ENCODE results near the gene COL18A1. TPM values are rescaled to one million over a fixed set of nuclear protein-coding genes. Genes with fewer than 3 reads are reported as not detected.
A peak's percentile ranks its signal among the peaks of the same experiment; 100 is the strongest.

The COL18A1 gene
- polyA plus RNA-seq, 3 donors = 0.80 to 4.1 (median 1.1) TPM

DNA sequence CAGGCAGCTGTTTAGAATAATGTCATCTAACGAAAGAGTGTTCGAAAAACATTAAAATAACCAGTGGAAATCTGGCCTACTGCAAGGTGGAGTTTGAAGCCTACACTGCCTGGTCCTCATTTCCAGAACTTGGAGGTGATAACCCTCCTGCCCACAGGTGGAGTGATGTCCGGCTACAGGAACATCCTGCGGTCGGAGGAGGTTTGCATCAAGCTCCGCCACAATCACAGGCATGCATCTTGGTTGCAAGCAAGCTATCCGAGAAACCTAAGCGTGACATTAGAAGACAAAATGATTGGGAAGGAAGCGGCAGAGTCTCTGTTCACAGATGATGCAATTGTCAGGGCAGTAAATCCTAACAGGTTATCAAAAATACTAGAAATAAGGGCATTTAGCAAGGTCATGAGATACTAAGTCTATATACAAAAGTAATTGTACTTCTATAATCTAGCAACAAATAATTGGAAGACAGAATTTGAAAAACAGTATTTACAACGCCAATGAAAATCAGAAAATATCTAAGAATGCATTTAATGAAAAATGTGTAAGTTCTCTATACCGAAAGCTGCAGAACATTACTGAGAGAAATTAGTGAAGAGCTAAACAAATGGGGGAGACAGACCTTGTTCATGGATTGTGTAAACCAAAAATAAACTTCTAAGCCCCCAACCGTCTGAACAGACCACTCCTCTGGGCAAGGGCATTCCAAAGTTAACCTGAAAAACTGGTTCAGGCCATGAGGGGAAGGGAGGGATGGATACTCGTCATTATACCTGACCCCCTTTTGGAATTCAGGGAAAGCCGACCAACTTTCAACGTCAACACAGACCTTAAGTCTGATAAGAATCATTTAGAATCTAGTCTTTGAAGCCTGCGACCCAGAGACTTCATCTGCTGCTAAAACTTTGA is 141.9 kb downstream of the COL18A1 start:
- Mint-ChIP-seq H3K27ac (peak overlapping the region in 1 of 7 donors; percentile 20), H3K9me3 (no peaks in the 10 kb centered on the region), H3K27me3 (ENCODE audit: low read depth in 3 of 3) (peaks cover 0 to 1% (median 0%) of the 10 kb centered on the region in 3 donors), H3K4me1 (peaks cover 34% of the 10 kb centered on the region), H3K4me3 (no peak overlapping the region), H3K36me3 (no peaks in the 10 kb centered on the region)
- WGBS (ENCODE audit: insufficient coverage) = 82% methylated on average over 6 of the region's 16 CpGs
- Histone ChIP-seq H3K79me2 (ENCODE audit: insufficient read depth, low read length) (peaks cover 8% of the 10 kb centered on the region), H3K4me3 (replicated peaks in 1 of 3; ENCODE audit: low read depth in 2 of 3, low read length in 3 of 3) (no peak overlapping the region), H3K4me2 (replicated peaks; ENCODE audit: extremely low read depth, low read length, poor library complexity, severe bottlenecking) (no peak overlapping the region), H3K27me3 (ENCODE audit: control insufficient read depth in 2 of 2, insufficient read depth in 2 of 2, low read length in 2 of 2) (no peaks in the 10 kb centered on the region), H3K4me1 (ENCODE audit: control insufficient read depth in 1 of 2, insufficient read depth in 2 of 2, low read length in 2 of 2) (peaks cover 43 to 53% of the 10 kb centered on the region in 2 donors), H3K9me3 (replicated peaks in 1 of 2; ENCODE audit: control insufficient read depth in 1 of 2, insufficient read depth in 1 of 2, low read length in 2 of 2) (no peaks in the 10 kb centered on the region), H4K20me1 (ENCODE audit: insufficient read depth, low read length) (no peaks in the 10 kb centered on the region), H3K27ac (ENCODE audit: low read depth in 1 of 2, low read length in 2 of 2) (no peak overlapping the region), H3K9ac (ENCODE audit: insufficient read depth, low read length, poor library complexity, severe bottlenecking) (no peak overlapping the region), H3K36me3 (replicated peaks in 1 of 2; ENCODE audit: control insufficient read depth in 1 of 2, insufficient read depth in 2 of 2, low read length in 2 of 2) (no peaks in the 10 kb centered on the region), H2AFZ (ENCODE audit: insufficient read depth, low read depth, low read length, poor library complexity, severe bottlenecking) (no peak overlapping the region)
- DNase-seq = no peak
- intact Hi-C loops (cut with micrococcal nuclease) = loop anchor here (5.0 to 10.0 kb wide), 2 partner anchors 70 to 252 kb away; no protein-coding TSS in a partner anchor
- TF ChIP-seq, protein P1, sequence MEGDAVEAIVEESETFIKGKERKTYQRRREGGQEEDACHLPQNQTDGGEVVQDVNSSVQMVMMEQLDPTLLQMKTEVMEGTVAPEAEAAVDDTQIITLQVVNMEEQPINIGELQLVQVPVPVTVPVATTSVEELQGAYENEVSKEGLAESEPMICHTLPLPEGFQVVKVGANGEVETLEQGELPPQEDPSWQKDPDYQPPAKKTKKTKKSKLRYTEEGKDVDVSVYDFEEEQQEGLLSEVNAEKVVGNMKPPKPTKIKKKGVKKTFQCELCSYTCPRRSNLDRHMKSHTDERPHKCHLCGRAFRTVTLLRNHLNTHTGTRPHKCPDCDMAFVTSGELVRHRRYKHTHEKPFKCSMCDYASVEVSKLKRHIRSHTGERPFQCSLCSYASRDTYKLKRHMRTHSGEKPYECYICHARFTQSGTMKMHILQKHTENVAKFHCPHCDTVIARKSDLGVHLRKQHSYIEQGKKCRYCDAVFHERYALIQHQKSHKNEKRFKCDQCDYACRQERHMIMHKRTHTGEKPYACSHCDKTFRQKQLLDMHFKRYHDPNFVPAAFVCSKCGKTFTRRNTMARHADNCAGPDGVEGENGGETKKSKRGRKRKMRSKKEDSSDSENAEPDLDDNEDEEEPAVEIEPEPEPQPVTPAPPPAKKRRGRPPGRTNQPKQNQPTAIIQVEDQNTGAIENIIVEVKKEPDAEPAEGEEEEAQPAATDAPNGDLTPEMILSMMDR (IDR thresholded peaks at IDR 0.05) = no peak

DNA sequence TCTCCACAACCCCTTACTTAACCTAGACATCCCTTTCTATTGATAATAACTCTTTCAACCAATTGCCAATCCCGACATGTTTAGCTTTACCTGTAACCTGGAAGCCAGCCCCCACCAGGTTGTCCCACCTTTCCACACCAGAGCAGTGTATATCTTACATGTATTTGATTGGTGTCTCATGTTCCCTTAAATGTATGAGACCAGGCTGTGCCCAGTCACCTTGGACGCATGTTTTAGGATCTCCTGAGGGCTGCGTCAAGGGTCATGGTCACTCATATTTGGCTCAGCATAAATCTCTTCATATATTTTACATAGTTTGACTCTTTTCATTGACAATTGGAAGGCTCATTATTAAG is 142.6 kb downstream of the COL18A1 start:
- no peak overlapping the region for H3K9ac ChIP-seq (ENCODE audit: insufficient read depth, low read length, poor library complexity, severe bottlenecking)
- WGBS (ENCODE audit: insufficient coverage) = 100% methylated on average over 1 of the region's 3 CpGs
- H3K27me3 Mint-ChIP-seq (ENCODE audit: low read depth in 3 of 3) = peaks cover 0 to 3% (median 0%) of the 10 kb centered on the region in 3 donors
- TF ChIP-seq, protein P1 (IDR thresholded peaks at IDR 0.05) = no peak
- no peaks in the 10 kb centered on the region for H3K9me3 Mint-ChIP-seq
- H3K4me2 ChIP-seq (replicated peaks; ENCODE audit: extremely low read depth, low read length, poor library complexity, severe bottlenecking) = no peak overlapping the region
- no peak overlapping the region for H3K27ac ChIP-seq (ENCODE audit: low read depth in 1 of 2, low read length in 2 of 2)
- H2AFZ ChIP-seq (ENCODE audit: insufficient read depth, low read depth, low read length, poor library complexity, severe bottlenecking) = no peak overlapping the region
- no peak overlapping the region for H3K27ac Mint-ChIP-seq
- no peaks in the 10 kb centered on the region for H3K36me3 Mint-ChIP-seq
- peaks cover 38% of the 10 kb centered on the region for H3K4me1 Mint-ChIP-seq
- no peak overlapping the region for H3K4me3 ChIP-seq (replicated peaks in 1 of 3; ENCODE audit: low read depth in 2 of 3, low read length in 3 of 3)
- no peaks in the 10 kb centered on the region for H3K36me3 ChIP-seq (replicated peaks in 1 of 2; ENCODE audit: control insufficient read depth in 1 of 2, insufficient read depth in 2 of 2, low read length in 2 of 2)
- no peak for DNase-seq
- H4K20me1 ChIP-seq (ENCODE audit: insufficient read depth, low read length) = no peaks in the 10 kb centered on the region
- no peaks in the 10 kb centered on the region for H3K27me3 ChIP-seq (ENCODE audit: control insufficient read depth in 2 of 2, insufficient read depth in 2 of 2, low read length in 2 of 2)
- peaks cover 9% of the 10 kb centered on the region for H3K79me2 ChIP-seq (ENCODE audit: insufficient read depth, low read length)
- intact Hi-C loops (cut with micrococcal nuclease) = loop anchor here (5.0 to 10.0 kb wide), 2 partner anchors 70 to 253 kb away; no protein-coding TSS in a partner anchor
- H3K4me3 Mint-ChIP-seq = peak overlapping the region in 1 of 2 donors; percentile 28
- no peaks in the 10 kb centered on the region for H3K9me3 ChIP-seq (replicated peaks in 1 of 2; ENCODE audit: control insufficient read depth in 1 of 2, insufficient read depth in 1 of 2, low read length in 2 of 2)
- peaks cover 50 to 59% of the 10 kb centered on the region in 2 donors for H3K4me1 ChIP-seq (ENCODE audit: control insufficient read depth in 1 of 2, insufficient read depth in 2 of 2, low read length in 2 of 2)

All from CD14-positive monocyte (primary cell).